AG04450 (cell line): ENCODE results near the gene COA5. TPM values are rescaled to one million over a fixed set of nuclear protein-coding genes. Genes with fewer than 3 reads are reported as not detected.
A peak's percentile ranks its signal among the peaks of the same experiment; 100 is the strongest.

ENCODE experiments used
- CTCF ChIA-PET: fragments of 300-600, 350-600 bp; formaldehyde crosslinking; extraction: SDS; loops from one replicate; lab custom pipeline; 2022; ENCODE audit warnings: antibody characterized with exemption, inconsistent platforms; lab: Charles Lee
- POLR2A ChIA-PET: fragments of 350-600 bp; formaldehyde crosslinking; extraction: SDS; loops from one replicate; lab custom pipeline; 2021; ENCODE audit warnings: antibody characterized with exemption, inconsistent platforms; lab: Yijun Ruan, JAX
- DNase-seq: peaks from one replicate; pipeline ENCODE4 v3.0.0-alpha.2; 2011; ENCODE audit warnings: low read depth, low spot score
- H3K27ac ChIP-seq: one replicate; pipeline ENCODE4 v1.5.1; 2012; ENCODE audit warnings: low read depth, low read length, control low read depth
- H3K27me3 ChIP-seq: one replicate; pipeline ENCODE4 v1.6.0; 2012; ENCODE audit warnings: low read length; ENCODE audit not compliant: control insufficient read depth, insufficient read depth
- H3K4me3 ChIP-seq: 2 replicates; pipeline ENCODE4 v1.5.1; 2011; ENCODE audit warnings: mild to moderate bottlenecking, low read depth, low read length, control low read depth
- H3K9me3 ChIP-seq: 2 replicates; pipeline ENCODE4 v1.5.1; 2012; ENCODE audit warnings: low read length; ENCODE audit not compliant: control insufficient read depth, insufficient read depth
- polyA plus RNA-seq: library from polyadenylated mRNA; depleted of rRNA; stranded (reverse); fragments of >200 nt; gene quantifications from 2 replicates; pipeline ENCODE4 v1.2.3, GENCODE V29; 2011
- TF ChIP-seq, protein P1 (sequence below): IDR thresholded peaks from 2 replicates; pipeline ENCODE4 v1.5.1; 2011; ENCODE audit warnings: low read depth, low read length, control low read depth, inconsistent platforms

COA5 gene
- polyA plus RNA-seq, 1 experiment: 27.4 TPM

DNA sequence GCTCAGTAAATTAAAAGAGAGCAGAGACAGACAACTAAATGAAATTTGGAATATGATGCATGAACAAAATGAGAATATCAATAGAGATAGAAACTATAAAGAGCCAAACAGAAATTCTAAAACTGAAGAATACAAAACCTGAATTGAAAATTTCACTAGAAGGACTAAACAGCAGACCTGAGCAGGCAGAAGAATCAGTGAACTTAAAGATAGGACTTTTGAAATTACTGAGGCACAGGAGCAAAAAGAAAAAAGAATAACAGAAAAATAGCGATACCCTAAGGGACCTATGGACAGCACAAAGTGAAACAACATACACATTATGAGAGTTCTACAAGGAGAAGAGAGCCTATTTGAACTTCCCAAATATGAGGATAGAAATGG, 41.7 kb upstream of the COA5 start:
- H3K27me3 ChIP-seq: no peaks in the 10 kb centered on the region
- H3K4me3 ChIP-seq: no peak overlapping the region
- POLR2A ChIA-PET: no interaction called here
- H3K27ac ChIP-seq: no peak overlapping the region
- CTCF ChIA-PET: interaction anchor here (0.8 to 2.2 kb wide), 28 partner anchors 8 to 1612 kb away, joined by 3 to 105 read pairs (median 4); partner anchors contain the start of genes MITD1 and MRPL30
- TF ChIP-seq, protein P1, sequence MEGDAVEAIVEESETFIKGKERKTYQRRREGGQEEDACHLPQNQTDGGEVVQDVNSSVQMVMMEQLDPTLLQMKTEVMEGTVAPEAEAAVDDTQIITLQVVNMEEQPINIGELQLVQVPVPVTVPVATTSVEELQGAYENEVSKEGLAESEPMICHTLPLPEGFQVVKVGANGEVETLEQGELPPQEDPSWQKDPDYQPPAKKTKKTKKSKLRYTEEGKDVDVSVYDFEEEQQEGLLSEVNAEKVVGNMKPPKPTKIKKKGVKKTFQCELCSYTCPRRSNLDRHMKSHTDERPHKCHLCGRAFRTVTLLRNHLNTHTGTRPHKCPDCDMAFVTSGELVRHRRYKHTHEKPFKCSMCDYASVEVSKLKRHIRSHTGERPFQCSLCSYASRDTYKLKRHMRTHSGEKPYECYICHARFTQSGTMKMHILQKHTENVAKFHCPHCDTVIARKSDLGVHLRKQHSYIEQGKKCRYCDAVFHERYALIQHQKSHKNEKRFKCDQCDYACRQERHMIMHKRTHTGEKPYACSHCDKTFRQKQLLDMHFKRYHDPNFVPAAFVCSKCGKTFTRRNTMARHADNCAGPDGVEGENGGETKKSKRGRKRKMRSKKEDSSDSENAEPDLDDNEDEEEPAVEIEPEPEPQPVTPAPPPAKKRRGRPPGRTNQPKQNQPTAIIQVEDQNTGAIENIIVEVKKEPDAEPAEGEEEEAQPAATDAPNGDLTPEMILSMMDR: no peak
- no peak for DNase-seq
- H3K9me3 ChIP-seq: no peaks in the 10 kb centered on the region

DNA sequence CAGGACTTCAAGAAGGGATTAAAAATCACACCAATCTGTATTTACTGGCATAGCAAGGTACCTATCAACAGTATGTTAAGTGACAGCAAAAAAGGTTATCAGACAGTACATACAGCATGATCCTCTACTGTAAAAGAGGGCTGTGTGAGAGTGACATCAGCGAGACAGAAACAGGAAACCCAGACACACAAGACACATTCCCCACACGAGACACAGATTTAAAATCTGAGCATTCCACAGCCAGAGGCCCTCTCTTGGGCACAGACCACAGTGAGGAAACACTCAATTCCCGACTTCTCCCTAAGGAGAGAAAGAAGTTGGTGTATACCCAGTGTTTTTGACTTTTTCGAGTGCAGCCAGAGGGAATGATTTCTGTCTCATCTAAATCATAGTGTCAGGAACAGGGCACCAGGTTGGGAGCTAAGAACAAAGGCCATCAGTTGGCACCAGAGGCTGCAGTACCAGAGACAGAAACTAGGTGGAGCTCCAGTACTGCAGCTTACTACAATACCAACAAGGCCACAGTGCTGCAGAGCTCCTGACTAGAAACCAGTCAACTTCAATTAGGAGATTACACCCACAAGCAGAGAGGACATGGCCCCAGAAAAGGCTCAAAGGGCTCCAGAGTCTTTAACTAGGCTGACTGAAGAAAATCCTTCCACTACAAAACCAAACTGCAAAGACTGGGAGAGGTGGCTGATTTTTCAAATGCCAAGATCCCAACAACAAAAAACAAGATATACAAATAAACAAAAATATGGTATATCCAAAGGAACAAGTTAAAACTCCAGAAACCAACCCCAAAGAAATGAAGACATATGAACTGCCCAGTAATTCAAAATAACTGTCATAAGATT, 41.1 kb upstream of the COA5 start:
- Histone ChIP-seq H3K4me3 (no peak overlapping the region), H3K27me3 (peaks cover 2% of the 10 kb centered on the region), H3K27ac (no peak overlapping the region), H3K9me3 (no peaks in the 10 kb centered on the region)
- ChIA-PET POLR2A (interaction anchor here (0.6 kb wide), 1 partner anchor 494 kb away, joined by 3 read pairs; no protein-coding TSS in a partner anchor), CTCF (interaction anchor here (0.6 to 2.2 kb wide), 38 partner anchors 9 to 1836 kb away, joined by 3 to 105 read pairs (median 4); partner anchors contain the start of genes MITD1 and MRPL30)
- TF ChIP-seq, protein P1: peak; percentile 100
- DNase-seq: peak; percentile 48

DNA sequence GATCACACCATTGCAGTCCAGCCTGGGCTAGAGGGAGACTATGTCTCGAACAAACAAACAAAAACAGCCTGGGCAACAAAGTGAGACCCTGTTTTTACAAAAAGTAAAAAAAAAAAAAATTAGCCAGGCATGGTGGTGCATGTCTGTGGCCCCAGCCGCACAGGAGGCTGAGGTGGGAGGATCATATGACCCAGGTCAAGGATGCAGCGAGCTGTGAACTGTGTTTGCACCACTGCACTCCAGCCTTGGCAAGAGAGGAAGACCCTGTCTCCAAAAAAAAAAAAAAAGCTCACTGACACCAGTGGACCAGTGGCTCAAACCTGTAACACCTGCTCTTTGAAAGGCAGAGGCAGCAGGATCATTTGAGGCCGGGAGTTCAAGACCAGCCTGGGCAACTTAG, 40.1 kb upstream of the COA5 start:
- POLR2A ChIA-PET: no interaction called here

DNA sequence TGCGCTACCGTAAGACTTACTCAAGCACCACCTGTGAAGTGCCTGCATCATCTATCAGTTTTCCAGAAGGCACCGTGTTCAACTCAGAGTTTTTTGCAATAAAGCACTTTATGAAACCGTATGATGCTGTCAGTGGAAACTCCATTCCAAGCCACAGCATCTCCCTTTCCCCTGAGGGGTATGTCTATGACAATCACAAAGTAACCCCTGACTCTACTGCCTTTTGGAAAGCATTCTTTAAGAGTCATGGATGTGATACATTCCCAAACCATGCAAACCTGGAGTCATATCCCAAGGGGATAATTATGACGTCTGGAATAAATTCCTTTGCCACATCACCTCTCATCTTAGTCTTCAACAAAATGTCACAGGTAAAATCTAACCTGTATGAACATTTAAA, 39.3 kb upstream of the COA5 start:
- CTCF ChIA-PET: interaction anchor here (1.0 to 2.2 kb wide), 3 partner anchors 9 to 421 kb away, joined by 4 to 105 read pairs (median 11); no protein-coding TSS in a partner anchor

More for the DNA sequence above, 40.1 kb upstream of the COA5 start:
- Histone ChIP-seq H3K27me3 (peaks cover 2% of the 10 kb centered on the region), H3K4me3 (no peak overlapping the region), H3K9me3 (no peaks in the 10 kb centered on the region), H3K27ac (no peak overlapping the region)
- no peak for DNase-seq
- CTCF ChIA-PET: interaction anchor here (0.6 to 2.2 kb wide), 15 partner anchors 9 to 1835 kb away, joined by 3 to 105 read pairs (median 4); partner anchors contain the start of genes MITD1 and MRPL30
- TF ChIP-seq, protein P1: no peak

More for the DNA sequence above, 39.3 kb upstream of the COA5 start:
- Histone ChIP-seq H3K9me3 (no peaks in the 10 kb centered on the region), H3K27me3 (peaks cover 2% of the 10 kb centered on the region), H3K4me3 (no peak overlapping the region), H3K27ac (no peak overlapping the region)
- POLR2A ChIA-PET: no interaction called here
- TF ChIP-seq, protein P1: no peak
- no peak for DNase-seq
